H1 (cell line): Measurements from ENCODE around the gene FAM186B.

ENCODE experiments used
- BRCA1 ChIP-seq: IDR thresholded peaks from 2 replicates; pipeline ENCODE4 v1.6.1; 2012; ENCODE audit warnings: low read depth, low read length, improper control_type of control experiment
- YY1 ChIP-seq: IDR thresholded peaks from 2 replicates; pipeline ENCODE4 v1.6.1; 2011; ENCODE audit warnings: low read depth, mild to moderate bottlenecking, low read length
- TF ChIP-seq, protein P1 (sequence below), 3 experiments: IDR thresholded peaks; 1 replicate in 2 of 3; 2 replicates in 1 of 3; pipeline versions ENCODE4 v1.5.1 to v1.6.1; 2011; ENCODE audit warnings: low read length in 3 of 3, mild to moderate bottlenecking in 3 of 3, inconsistent platforms in 2 of 3, low read depth in 1 of 3, moderate library complexity in 1 of 3; ENCODE audit not compliant: insufficient read depth in 1 of 3; ENCODE audit errors: control extremely low read depth in 1 of 3

DNA sequence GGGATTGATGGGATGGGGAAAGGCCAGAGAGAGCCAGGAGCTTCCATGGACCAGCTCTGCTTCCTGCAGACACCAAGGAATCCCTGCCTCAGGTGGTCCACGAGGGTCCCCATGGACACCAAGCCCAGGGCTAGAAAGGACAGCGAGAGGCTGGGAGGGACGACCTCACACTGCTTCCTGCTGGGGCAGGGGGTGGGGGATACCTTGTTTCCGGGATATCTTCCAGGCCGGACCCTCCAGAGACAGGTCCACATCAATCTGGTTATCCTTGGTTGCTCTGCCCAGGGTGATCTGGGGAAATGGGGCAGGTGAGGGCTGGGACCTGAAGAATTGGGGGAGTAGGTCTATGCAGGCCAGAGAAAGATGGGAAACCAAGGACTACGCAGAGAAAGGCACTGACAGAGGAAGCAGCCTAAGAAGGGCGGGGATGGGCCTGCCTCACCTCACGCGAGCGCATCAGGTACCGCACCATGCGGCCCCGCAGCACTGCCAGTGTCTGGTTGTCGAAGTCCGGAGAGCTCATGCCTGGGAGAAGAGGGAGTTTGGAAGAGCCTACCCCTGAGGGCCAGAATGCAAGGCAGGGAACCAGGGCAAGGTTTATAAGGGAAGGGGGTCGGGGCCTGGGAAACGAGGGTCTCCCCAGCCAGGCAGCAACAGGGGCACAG is 46.3 kb downstream of the FAM186B start:
- TF ChIP-seq, protein P1, sequence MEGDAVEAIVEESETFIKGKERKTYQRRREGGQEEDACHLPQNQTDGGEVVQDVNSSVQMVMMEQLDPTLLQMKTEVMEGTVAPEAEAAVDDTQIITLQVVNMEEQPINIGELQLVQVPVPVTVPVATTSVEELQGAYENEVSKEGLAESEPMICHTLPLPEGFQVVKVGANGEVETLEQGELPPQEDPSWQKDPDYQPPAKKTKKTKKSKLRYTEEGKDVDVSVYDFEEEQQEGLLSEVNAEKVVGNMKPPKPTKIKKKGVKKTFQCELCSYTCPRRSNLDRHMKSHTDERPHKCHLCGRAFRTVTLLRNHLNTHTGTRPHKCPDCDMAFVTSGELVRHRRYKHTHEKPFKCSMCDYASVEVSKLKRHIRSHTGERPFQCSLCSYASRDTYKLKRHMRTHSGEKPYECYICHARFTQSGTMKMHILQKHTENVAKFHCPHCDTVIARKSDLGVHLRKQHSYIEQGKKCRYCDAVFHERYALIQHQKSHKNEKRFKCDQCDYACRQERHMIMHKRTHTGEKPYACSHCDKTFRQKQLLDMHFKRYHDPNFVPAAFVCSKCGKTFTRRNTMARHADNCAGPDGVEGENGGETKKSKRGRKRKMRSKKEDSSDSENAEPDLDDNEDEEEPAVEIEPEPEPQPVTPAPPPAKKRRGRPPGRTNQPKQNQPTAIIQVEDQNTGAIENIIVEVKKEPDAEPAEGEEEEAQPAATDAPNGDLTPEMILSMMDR (IDR thresholded peaks at IDR 0.05; ENCODE audit: control extremely low read depth in 1 of 3, insufficient read depth in 1 of 3, low read depth in 1 of 3, low read length in 3 of 3) = no peak
- no peak for TF ChIP-seq YY1
- TF ChIP-seq BRCA1 = no peak
